Measurements from ENCODE around the gene KLHDC3. TPM values are rescaled to one million over a fixed set of nuclear protein-coding genes. Genes with fewer than 3 reads are reported as not detected.

KLHDC3 gene
- polyA plus RNA-seq, 3 donors, result 51.9 to 141 (median 106) TPM

DNA sequence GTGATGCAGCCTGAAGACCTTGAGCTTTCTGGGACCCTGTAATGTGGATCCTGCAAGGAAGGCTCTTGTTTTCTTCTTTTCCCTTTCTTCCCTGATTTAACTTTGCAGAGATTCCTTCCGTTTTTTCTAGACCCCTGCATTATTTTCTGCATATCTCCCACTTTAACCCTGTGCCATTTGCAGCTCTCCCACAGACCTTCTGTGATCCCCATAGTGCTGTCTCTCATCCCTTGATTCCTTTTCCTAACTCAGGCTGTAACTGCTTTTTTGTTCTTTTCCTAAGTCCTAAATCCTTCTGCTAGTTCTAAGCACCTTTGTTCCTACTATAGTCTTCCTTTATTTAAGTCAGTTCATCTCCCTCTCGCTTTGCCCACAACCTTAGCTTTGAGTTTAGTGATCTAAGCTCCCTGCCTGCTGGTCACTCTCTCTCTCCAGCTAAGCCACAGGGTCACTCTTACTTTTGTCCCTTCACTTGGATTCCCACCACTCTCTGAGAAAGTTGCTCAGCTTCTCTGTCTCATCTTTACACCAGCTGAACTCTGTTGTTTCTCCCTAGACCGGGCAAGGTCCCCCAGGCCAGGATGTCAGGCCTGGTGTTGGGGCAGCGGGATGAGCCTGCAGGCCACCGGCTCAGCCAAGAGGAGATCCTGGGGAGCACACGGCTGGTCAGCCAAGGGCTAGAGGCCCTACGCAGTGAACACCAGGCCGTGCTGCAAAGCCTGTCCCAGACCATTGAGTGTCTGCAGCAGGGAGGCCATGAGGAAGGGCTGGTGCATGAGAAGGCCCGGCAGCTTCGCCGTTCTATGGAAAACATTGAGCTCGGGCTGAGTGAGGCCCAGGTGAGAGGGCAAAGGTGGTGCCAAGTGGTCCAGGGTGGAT lies 46.9 kb downstream of the KLHDC3 start:
- TF ChIP-seq, protein P1, sequence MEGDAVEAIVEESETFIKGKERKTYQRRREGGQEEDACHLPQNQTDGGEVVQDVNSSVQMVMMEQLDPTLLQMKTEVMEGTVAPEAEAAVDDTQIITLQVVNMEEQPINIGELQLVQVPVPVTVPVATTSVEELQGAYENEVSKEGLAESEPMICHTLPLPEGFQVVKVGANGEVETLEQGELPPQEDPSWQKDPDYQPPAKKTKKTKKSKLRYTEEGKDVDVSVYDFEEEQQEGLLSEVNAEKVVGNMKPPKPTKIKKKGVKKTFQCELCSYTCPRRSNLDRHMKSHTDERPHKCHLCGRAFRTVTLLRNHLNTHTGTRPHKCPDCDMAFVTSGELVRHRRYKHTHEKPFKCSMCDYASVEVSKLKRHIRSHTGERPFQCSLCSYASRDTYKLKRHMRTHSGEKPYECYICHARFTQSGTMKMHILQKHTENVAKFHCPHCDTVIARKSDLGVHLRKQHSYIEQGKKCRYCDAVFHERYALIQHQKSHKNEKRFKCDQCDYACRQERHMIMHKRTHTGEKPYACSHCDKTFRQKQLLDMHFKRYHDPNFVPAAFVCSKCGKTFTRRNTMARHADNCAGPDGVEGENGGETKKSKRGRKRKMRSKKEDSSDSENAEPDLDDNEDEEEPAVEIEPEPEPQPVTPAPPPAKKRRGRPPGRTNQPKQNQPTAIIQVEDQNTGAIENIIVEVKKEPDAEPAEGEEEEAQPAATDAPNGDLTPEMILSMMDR (IDR thresholded peaks at IDR 0.05), result no peak
- Histone ChIP-seq H3K4me2 (replicated peaks; ENCODE audit: extremely low read depth, low read length, poor library complexity, severe bottlenecking) (no peak overlapping the region), H3K4me3 (replicated peaks in 1 of 3; ENCODE audit: low read depth in 2 of 3, low read length in 3 of 3) (peak overlapping the region in 1 of 3 experiments; percentile 99), H3K27ac (ENCODE audit: low read depth in 1 of 2, low read length in 2 of 2) (no peak overlapping the region), H3K9ac (ENCODE audit: insufficient read depth, low read length, poor library complexity, severe bottlenecking) (no peak overlapping the region), H3K4me1 (ENCODE audit: control insufficient read depth in 1 of 2, insufficient read depth in 2 of 2, low read length in 2 of 2) (peaks cover 14 to 23% of the 10 kb centered on the region in 2 donors), H3K79me2 (ENCODE audit: insufficient read depth, low read length) (peaks cover 17% of the 10 kb centered on the region), H2AFZ (ENCODE audit: insufficient read depth, low read depth, low read length, poor library complexity, severe bottlenecking) (peak overlapping the region; percentile 99), H4K20me1 (ENCODE audit: insufficient read depth, low read length) (no peaks in the 10 kb centered on the region), H3K9me3 (replicated peaks in 1 of 2; ENCODE audit: control insufficient read depth in 1 of 2, insufficient read depth in 1 of 2, low read length in 2 of 2) (no peaks in the 10 kb centered on the region), H3K27me3 (ENCODE audit: control insufficient read depth in 2 of 2, insufficient read depth in 2 of 2, low read length in 2 of 2) (no peaks in the 10 kb centered on the region), H3K36me3 (replicated peaks in 1 of 2; ENCODE audit: control insufficient read depth in 1 of 2, insufficient read depth in 2 of 2, low read length in 2 of 2) (peaks cover 0 to 16% of the 10 kb centered on the region in 2 donors)
- peaks cover 15 to 22% of the 10 kb centered on the region in 2 donors for H3K36me3 Mint-ChIP-seq
- DNase-seq, result no peak
- intact Hi-C loops (cut with micrococcal nuclease), result no loop called here
- peak overlapping the region in 3 of 7 donors; percentile 10 to 99 (median 61) for H3K27ac Mint-ChIP-seq
- H3K4me1 Mint-ChIP-seq, result peaks cover 25% of the 10 kb centered on the region
- 95% methylated on average over 8 of the region's 12 CpGs for WGBS (ENCODE audit: insufficient coverage)
- peak overlapping the region in 1 of 2 donors; percentile 1 for H3K4me3 Mint-ChIP-seq
- H3K9me3 Mint-ChIP-seq, result no peaks in the 10 kb centered on the region
- H3K27me3 Mint-ChIP-seq (ENCODE audit: low read depth in 3 of 3), result no peaks in the 10 kb centered on the region

DNA sequence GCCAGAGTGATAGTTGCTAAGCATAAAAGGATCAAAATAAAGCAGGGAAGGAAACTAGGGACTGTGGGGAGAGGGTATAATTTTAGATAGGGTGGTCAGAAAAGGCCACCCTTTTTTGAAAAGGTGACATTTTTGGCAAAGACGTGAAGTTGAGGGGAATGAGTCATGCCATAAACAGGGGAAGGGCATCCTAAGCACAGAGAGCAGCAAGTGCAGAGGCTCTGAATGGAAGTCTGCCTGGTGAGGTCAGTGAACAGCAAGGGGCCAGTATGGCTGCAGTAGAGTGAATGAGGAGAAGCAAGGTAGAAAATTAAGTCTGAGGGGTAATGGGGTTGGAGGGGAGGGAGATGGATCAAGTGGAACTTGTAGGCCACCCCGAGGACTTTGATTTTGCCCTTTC lies 47.8 kb downstream of the KLHDC3 start:
- H3K27ac ChIP-seq (ENCODE audit: low read depth in 1 of 2, low read length in 2 of 2), result no peak overlapping the region
- Mint-ChIP-seq H3K9me3 (no peaks in the 10 kb centered on the region), H3K4me1 (peaks cover 25% of the 10 kb centered on the region), H3K27me3 (ENCODE audit: low read depth in 3 of 3) (no peaks in the 10 kb centered on the region), H3K27ac (no peak overlapping the region), H3K36me3 (peaks cover 18 to 22% of the 10 kb centered on the region in 2 donors), H3K4me3 (no peak overlapping the region)
- DNase-seq, result no peak
- no peaks in the 10 kb centered on the region for H3K9me3 ChIP-seq (replicated peaks in 1 of 2; ENCODE audit: control insufficient read depth in 1 of 2, insufficient read depth in 1 of 2, low read length in 2 of 2)
- H3K4me2 ChIP-seq (replicated peaks; ENCODE audit: extremely low read depth, low read length, poor library complexity, severe bottlenecking), result no peak overlapping the region
- intact Hi-C loops (cut with micrococcal nuclease), result no loop called here
- no peaks in the 10 kb centered on the region for H3K27me3 ChIP-seq (ENCODE audit: control insufficient read depth in 2 of 2, insufficient read depth in 2 of 2, low read length in 2 of 2)
- H3K4me1 ChIP-seq (ENCODE audit: control insufficient read depth in 1 of 2, insufficient read depth in 2 of 2, low read length in 2 of 2), result peaks cover 14 to 23% of the 10 kb centered on the region in 2 donors
- no peaks in the 10 kb centered on the region for H4K20me1 ChIP-seq (ENCODE audit: insufficient read depth, low read length)
- H3K4me3 ChIP-seq (replicated peaks in 1 of 3; ENCODE audit: low read depth in 2 of 3, low read length in 3 of 3), result no peak overlapping the region
- peaks cover 17% of the 10 kb centered on the region for H3K79me2 ChIP-seq (ENCODE audit: insufficient read depth, low read length)
- H3K36me3 ChIP-seq (replicated peaks in 1 of 2; ENCODE audit: control insufficient read depth in 1 of 2, insufficient read depth in 2 of 2, low read length in 2 of 2), result peaks cover 4 to 19% of the 10 kb centered on the region in 2 donors
- no peak overlapping the region for H2AFZ ChIP-seq (ENCODE audit: insufficient read depth, low read depth, low read length, poor library complexity, severe bottlenecking)
- 96% methylated on average over 2 of the region's 2 CpGs for WGBS (ENCODE audit: insufficient coverage)
- H3K9ac ChIP-seq (ENCODE audit: insufficient read depth, low read length, poor library complexity, severe bottlenecking), result no peak overlapping the region
- TF ChIP-seq, protein P1 (IDR thresholded peaks at IDR 0.05), result no peak

Measured in CD14-positive monocyte (primary cell).